ENCODE measurements around the gene GPC5. TPM values are rescaled to one million over a fixed set of nuclear protein-coding genes. Genes with fewer than 3 reads are reported as not detected.
"Not testable (repeated sequence)": the region's sequence is repeated elsewhere in the genome, so short reads cannot be mapped to it uniquely, and the experiment has no call there.

Gene GPC5
- total RNA-seq, 1 donor from 2014 or later = 0.57 TPM

GRCh38 chr13:92886535-92887077, 1488.2 kb downstream of the GPC5 start:
- Mint-ChIP-seq H3K36me3 (ENCODE audit: insufficient read depth) (no peaks in the 10 kb centered on the region), H3K9me3 (ENCODE audit: low read depth) (no peaks in the 10 kb centered on the region), H3K4me1 (ENCODE audit: low read depth) (no peaks in the 10 kb centered on the region), H3K4me3 (ENCODE audit: low read depth) (no peak overlapping the region), H3K27me3 (peaks cover 17% of the 10 kb centered on the region), H3K27ac (no peak overlapping the region)
- DNase-seq (ENCODE audit: low spot score, unreplicated experiment) = no peak
- TF ChIP-seq CTCF (IDR thresholded peaks at IDR 0.05; ENCODE audit: unreplicated experiment) = no peak

- no peak overlapping the region for H3K27ac Mint-ChIP-seq
- no peaks in the 10 kb centered on the region for H3K4me1 Mint-ChIP-seq (ENCODE audit: low read depth)
- H3K4me3 Mint-ChIP-seq (ENCODE audit: low read depth) = no peak overlapping the region
- no peak for TF ChIP-seq CTCF (IDR thresholded peaks at IDR 0.05; ENCODE audit: unreplicated experiment)
- H3K9me3 Mint-ChIP-seq (ENCODE audit: low read depth) = peaks cover 9% of the 10 kb centered on the region
- peaks cover 4% of the 10 kb centered on the region for H3K36me3 Mint-ChIP-seq (ENCODE audit: insufficient read depth)
- DNase-seq (ENCODE audit: low spot score, unreplicated experiment) = no peak
- H3K27me3 Mint-ChIP-seq = peaks cover 5% of the 10 kb centered on the region
Measured at GRCh38 chr13:92894447-92894846, 1496.0 kb downstream of the GPC5 start.

- H3K36me3 Mint-ChIP-seq (ENCODE audit: insufficient read depth) = peaks cover 4% of the 10 kb centered on the region
- H3K27me3 Mint-ChIP-seq = no peaks in the 10 kb centered on the region
- DNase-seq (ENCODE audit: low spot score, unreplicated experiment) = no peak
- H3K4me1 Mint-ChIP-seq (ENCODE audit: low read depth) = peaks cover 3% of the 10 kb centered on the region
- no peak overlapping the region for H3K4me3 Mint-ChIP-seq (ENCODE audit: low read depth)
- no peak overlapping the region for H3K27ac Mint-ChIP-seq
- H3K9me3 Mint-ChIP-seq (ENCODE audit: low read depth) = peaks cover 9% of the 10 kb centered on the region
- TF ChIP-seq CTCF (IDR thresholded peaks at IDR 0.05; ENCODE audit: unreplicated experiment) = peak; percentile 64
Measured at GRCh38 chr13:92896842-92897241, 1498.4 kb downstream of the GPC5 start.

- H3K9me3 Mint-ChIP-seq (ENCODE audit: low read depth); H3K27me3 Mint-ChIP-seq; H3K36me3 Mint-ChIP-seq (ENCODE audit: insufficient read depth); DNase-seq (ENCODE audit: low spot score, unreplicated experiment); H3K4me1 Mint-ChIP-seq (ENCODE audit: low read depth); H3K4me3 Mint-ChIP-seq (ENCODE audit: low read depth); H3K27ac Mint-ChIP-seq: not testable (repeated sequence)
Measured at GRCh38 chr13:92898946-92899345, 1500.5 kb downstream of the GPC5 start.

GRCh38 chr13:92900446-92900845, 1502.0 kb downstream of the GPC5 start:
- no peak overlapping the region for H3K4me3 Mint-ChIP-seq (ENCODE audit: low read depth)
- H3K4me1 Mint-ChIP-seq (ENCODE audit: low read depth) = peaks cover 3% of the 10 kb centered on the region
- no peaks in the 10 kb centered on the region for H3K27me3 Mint-ChIP-seq
- H3K9me3 Mint-ChIP-seq (ENCODE audit: low read depth) = peaks cover 12% of the 10 kb centered on the region
- no peak overlapping the region for H3K27ac Mint-ChIP-seq
- peaks cover 4% of the 10 kb centered on the region for H3K36me3 Mint-ChIP-seq (ENCODE audit: insufficient read depth)
- DNase-seq (ENCODE audit: low spot score, unreplicated experiment) = no peak
- TF ChIP-seq CTCF (IDR thresholded peaks at IDR 0.05; ENCODE audit: unreplicated experiment) = no peak

- no peak overlapping the region for H3K4me3 Mint-ChIP-seq (ENCODE audit: low read depth)
- peaks cover 3% of the 10 kb centered on the region for H3K4me1 Mint-ChIP-seq (ENCODE audit: low read depth)
- TF ChIP-seq CTCF (IDR thresholded peaks at IDR 0.05; ENCODE audit: unreplicated experiment) = no peak
- H3K9me3 Mint-ChIP-seq (ENCODE audit: low read depth) = peaks cover 22% of the 10 kb centered on the region
- no peak overlapping the region for H3K27ac Mint-ChIP-seq
- H3K27me3 Mint-ChIP-seq = no peaks in the 10 kb centered on the region
- no peak for DNase-seq (ENCODE audit: low spot score, unreplicated experiment)
- peaks cover 4% of the 10 kb centered on the region for H3K36me3 Mint-ChIP-seq (ENCODE audit: insufficient read depth)
Measured at GRCh38 chr13:92901739-92902138, 1503.3 kb downstream of the GPC5 start.

Measured in progenitor cell of endocrine pancreas (in vitro differentiated cells).